ENCODE measurements around the gene OR51L1.

Gene OR51L1

DNA sequence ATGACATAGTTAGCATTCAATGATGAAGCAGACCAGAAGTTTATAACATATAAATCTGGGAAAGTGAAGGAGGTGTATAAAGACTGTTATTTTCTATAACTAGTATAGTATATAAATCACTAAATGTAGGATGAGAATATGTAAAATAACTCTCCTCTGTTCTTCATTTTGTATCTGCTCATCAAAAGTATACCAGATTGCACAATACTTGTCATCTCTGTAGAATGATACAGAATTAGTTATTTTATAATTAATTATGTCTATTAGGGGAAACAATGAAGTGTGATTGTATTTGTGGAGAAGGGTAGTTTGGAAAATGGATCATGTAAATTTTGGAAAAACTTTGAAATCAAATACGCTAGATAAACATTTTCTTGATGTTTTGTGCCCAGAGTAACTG is 18.4 kb downstream of the OR51L1 start:
- TF ChIP-seq SPI1 (IDR thresholded peaks at IDR 0.05; ENCODE audit: borderline replicate concordance, low read depth) (no peak), REST (IDR thresholded peaks at IDR 0.05; ENCODE audit: insufficient replicate concordance, low read depth) (no peak), POLR2AphosphoS5 (IDR thresholded peaks at IDR 0.05; ENCODE audit: low read depth) (no peak), GABPA (IDR thresholded peaks at IDR 0.05; ENCODE audit: low read depth) (no peak)
- TF ChIP-seq, protein P1, sequence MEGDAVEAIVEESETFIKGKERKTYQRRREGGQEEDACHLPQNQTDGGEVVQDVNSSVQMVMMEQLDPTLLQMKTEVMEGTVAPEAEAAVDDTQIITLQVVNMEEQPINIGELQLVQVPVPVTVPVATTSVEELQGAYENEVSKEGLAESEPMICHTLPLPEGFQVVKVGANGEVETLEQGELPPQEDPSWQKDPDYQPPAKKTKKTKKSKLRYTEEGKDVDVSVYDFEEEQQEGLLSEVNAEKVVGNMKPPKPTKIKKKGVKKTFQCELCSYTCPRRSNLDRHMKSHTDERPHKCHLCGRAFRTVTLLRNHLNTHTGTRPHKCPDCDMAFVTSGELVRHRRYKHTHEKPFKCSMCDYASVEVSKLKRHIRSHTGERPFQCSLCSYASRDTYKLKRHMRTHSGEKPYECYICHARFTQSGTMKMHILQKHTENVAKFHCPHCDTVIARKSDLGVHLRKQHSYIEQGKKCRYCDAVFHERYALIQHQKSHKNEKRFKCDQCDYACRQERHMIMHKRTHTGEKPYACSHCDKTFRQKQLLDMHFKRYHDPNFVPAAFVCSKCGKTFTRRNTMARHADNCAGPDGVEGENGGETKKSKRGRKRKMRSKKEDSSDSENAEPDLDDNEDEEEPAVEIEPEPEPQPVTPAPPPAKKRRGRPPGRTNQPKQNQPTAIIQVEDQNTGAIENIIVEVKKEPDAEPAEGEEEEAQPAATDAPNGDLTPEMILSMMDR (IDR thresholded peaks at IDR 0.05; ENCODE audit: insufficient read depth, low read length) = no peak
- no peak for DNase-seq (ENCODE audit: low read depth in 1 of 2, low spot score in 1 of 2)
- H3K27me3 ChIP-seq (ENCODE audit: insufficient read depth, poor library complexity, severe bottlenecking) = no peaks in the 10 kb centered on the region
- no peak overlapping the region for H3K27ac ChIP-seq (replicated peaks)
- no peak overlapping the region for H3K4me3 ChIP-seq (replicated peaks; ENCODE audit: insufficient read depth, low read length)

GRCh38 chr11:5021996-5022395 is 27.3 kb downstream of the OR51L1 start:
- H3K27ac ChIP-seq (replicated peaks) = no peak overlapping the region
- TF ChIP-seq GABPA (IDR thresholded peaks at IDR 0.05; ENCODE audit: low read depth) (no peak), SPI1 (IDR thresholded peaks at IDR 0.05; ENCODE audit: borderline replicate concordance, low read depth) (no peak), POLR2AphosphoS5 (IDR thresholded peaks at IDR 0.05; ENCODE audit: low read depth) (no peak), REST (IDR thresholded peaks at IDR 0.05; ENCODE audit: insufficient replicate concordance, low read depth) (no peak)
- TF ChIP-seq, protein P1 (IDR thresholded peaks at IDR 0.05; ENCODE audit: insufficient read depth, low read length) = no peak
- H3K27me3 ChIP-seq (ENCODE audit: insufficient read depth, poor library complexity, severe bottlenecking) = no peaks in the 10 kb centered on the region
- no peak overlapping the region for H3K4me3 ChIP-seq (replicated peaks; ENCODE audit: insufficient read depth, low read length)
- no peak for DNase-seq (ENCODE audit: low read depth in 1 of 2, low spot score in 1 of 2)

- Histone ChIP-seq H3K27me3 (ENCODE audit: insufficient read depth, poor library complexity, severe bottlenecking) (no peaks in the 10 kb centered on the region), H3K4me3 (replicated peaks; ENCODE audit: insufficient read depth, low read length) (no peak overlapping the region), H3K27ac (replicated peaks) (no peak overlapping the region)
- no peak for TF ChIP-seq GABPA (IDR thresholded peaks at IDR 0.05; ENCODE audit: low read depth)
- no peak for TF ChIP-seq SPI1 (IDR thresholded peaks at IDR 0.05; ENCODE audit: borderline replicate concordance, low read depth)
- no peak for TF ChIP-seq REST (IDR thresholded peaks at IDR 0.05; ENCODE audit: insufficient replicate concordance, low read depth)
- TF ChIP-seq, protein P1 (IDR thresholded peaks at IDR 0.05; ENCODE audit: insufficient read depth, low read length) = no peak
- no peak for TF ChIP-seq POLR2AphosphoS5 (IDR thresholded peaks at IDR 0.05; ENCODE audit: low read depth)
- DNase-seq (ENCODE audit: low read depth in 1 of 2, low spot score in 1 of 2) = no peak
These were observed 42.0 kb downstream of the OR51L1 start for GRCh38 chr11:5036669-5037068.
